ENCODE data around the gene ENPP7. TPM values are rescaled to one million over a fixed set of nuclear protein-coding genes. Genes with fewer than 3 reads are reported as not detected.

Gene ENPP7
- total and polyA plus RNA-seq, 7 experiments from 2014 or later = 0.12 TPM; not detected in 6

DNA sequence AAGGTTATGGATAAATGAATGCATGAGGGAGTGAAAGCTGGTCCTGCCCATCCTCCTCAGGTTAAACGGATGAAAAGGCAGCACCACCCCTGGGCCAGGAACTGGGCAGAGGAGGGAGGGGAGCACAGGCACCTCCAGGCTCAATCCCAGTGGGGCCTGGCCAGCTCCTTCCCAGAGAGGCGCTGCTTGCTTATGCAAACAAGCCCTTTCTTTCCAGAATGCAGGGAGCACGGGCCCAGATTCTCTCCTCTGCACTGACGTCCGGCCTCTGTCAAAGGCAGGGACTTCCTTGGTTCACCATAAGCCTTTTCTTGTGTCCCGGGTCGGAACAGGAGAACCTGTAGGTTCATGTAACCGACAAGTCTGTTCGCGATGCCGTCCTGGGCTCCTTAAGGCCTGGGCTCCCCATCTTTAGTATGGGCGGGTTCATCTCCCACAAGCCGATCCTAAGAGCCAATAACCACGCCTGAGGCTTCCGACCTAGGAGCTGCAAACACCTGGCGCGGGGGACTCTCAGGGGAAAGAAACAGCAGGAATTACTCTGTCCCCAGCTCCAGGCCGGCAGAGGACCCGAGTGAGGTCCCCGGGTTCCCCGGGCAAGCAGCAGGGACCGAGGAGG is 16.3 kb downstream of the ENPP7 start:
- Mint-ChIP-seq H3K36me3 (no peaks in the 10 kb centered on the region), H3K27ac (peak overlapping the region in 2 of 9 donors; percentile 25 to 46), H3K9me3 (no peaks in the 10 kb centered on the region), H3K4me1 (peaks cover 0 to 28% (median 21%) of the 10 kb centered on the region in 7 donors), H3K27me3 (peaks cover 31 to 56% (median 39%) of the 10 kb centered on the region in 5 donors), H3K4me3 (peak overlapping the region in 8 of 10 donors; percentile 21 to 75 (median 39))
- Histone ChIP-seq H3K4me1 (ENCODE audit: control insufficient read depth in 2 of 2, insufficient read depth in 2 of 2, low read length in 2 of 2) (peaks cover 5 to 28% of the 10 kb centered on the region in 2 donors), H3K9me3 (ENCODE audit: control insufficient read depth in 2 of 3, low read length in 3 of 3) (no peaks in the 10 kb centered on the region), H3K36me3 (ENCODE audit: control insufficient read depth in 2 of 3, insufficient read depth in 3 of 3, low read length in 3 of 3) (no peaks in the 10 kb centered on the region), H3K4me3 (ENCODE audit: low read length) (no peak overlapping the region), H3K27me3 (ENCODE audit: control insufficient read depth in 2 of 2, insufficient read depth in 2 of 2, low read length in 2 of 2) (peaks cover 0 to 19% of the 10 kb centered on the region in 2 donors), H3K27ac (ENCODE audit: low read depth, low read length) (no peak overlapping the region)
- intact Hi-C loops (cut with micrococcal nuclease) = loop anchor here (1.0 to 10.0 kb wide), 10 partner anchors 30 to 244 kb away; partner anchors contain the start of genes CBX4 (in 1 of the 2) and CBX8 (in 1 of the 2)
- ChIA-PET POLR2A (interaction anchor here (0.6 kb wide), 1 partner anchor 25 kb away, joined by 6 read pairs; no protein-coding TSS in a partner anchor), CTCF (interaction anchor here (1.4 kb wide), 1 partner anchor 247 kb away, joined by 8 read pairs; no protein-coding TSS in a partner anchor)
- DNase-seq = peak in 1 of 9 donors; percentile 11
- ATAC-seq = no peak

DNA sequence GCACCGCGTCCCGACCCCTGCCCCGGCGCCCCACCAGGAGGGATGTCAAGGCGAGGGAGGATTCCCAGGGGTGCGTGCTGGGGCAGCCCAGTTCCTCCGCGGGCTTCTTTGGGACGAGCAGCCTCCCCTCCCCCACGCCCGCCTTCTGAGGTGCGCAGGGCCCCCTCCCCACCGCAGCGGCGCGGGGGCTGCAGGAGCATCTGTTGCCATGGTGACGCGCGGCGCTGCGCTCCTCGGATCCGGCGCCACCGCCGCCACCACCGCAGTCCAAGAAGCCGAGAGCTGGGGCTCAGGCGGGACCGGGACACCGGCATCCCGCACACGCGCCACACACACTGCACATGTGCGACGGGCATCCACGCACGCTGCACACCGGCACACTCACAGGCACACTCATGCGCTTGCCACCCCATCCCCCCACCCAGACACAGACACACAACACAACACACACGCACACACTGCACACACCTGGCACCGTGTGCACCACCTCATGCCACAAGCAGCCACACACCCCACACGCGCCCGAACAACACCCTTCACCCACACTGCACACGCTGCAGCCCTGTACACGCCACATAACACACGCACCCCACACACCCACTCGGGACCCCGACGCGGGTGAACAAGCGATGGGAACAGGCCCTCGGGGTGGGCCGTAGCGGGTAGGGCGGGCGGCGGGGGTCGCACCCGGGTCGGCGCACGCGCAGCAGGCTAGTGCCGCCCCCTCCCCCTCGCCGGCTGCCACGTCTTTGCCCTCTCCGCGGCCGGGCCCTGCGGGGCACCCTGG is 17.0 kb downstream of the ENPP7 start:
- Mint-ChIP-seq H3K27ac (peak overlapping the region in 2 of 9 donors; percentile 59 to 65), H3K36me3 (no peaks in the 10 kb centered on the region), H3K4me1 (peaks cover 0 to 28% (median 21%) of the 10 kb centered on the region in 7 donors), H3K9me3 (no peaks in the 10 kb centered on the region), H3K4me3 (peak overlapping the region; percentile 39 to 75 (median 61)), H3K27me3 (peaks cover 34 to 61% (median 40%) of the 10 kb centered on the region in 5 donors)
- Histone ChIP-seq H3K4me1 (ENCODE audit: control insufficient read depth in 2 of 2, insufficient read depth in 2 of 2, low read length in 2 of 2) (peaks cover 0 to 25% of the 10 kb centered on the region in 2 donors), H3K36me3 (ENCODE audit: control insufficient read depth in 2 of 3, insufficient read depth in 3 of 3, low read length in 3 of 3) (no peaks in the 10 kb centered on the region), H3K9me3 (ENCODE audit: control insufficient read depth in 2 of 3, low read length in 3 of 3) (no peaks in the 10 kb centered on the region), H3K4me3 (ENCODE audit: low read length) (no peak overlapping the region), H3K27ac (ENCODE audit: low read depth, low read length) (no peak overlapping the region), H3K27me3 (ENCODE audit: control insufficient read depth in 2 of 2, insufficient read depth in 2 of 2, low read length in 2 of 2) (peaks cover 0 to 19% of the 10 kb centered on the region in 2 donors)
- ATAC-seq (no peak), DNase-seq (peak in 2 of 9 donors; percentile 11 to 27)
- POLR2A ChIA-PET = no interaction called here
- CTCF ChIA-PET = no interaction called here
- intact Hi-C loops (cut with micrococcal nuclease) = loop anchor here (2.0 to 10.0 kb wide), 6 partner anchors 29 to 177 kb away; partner anchors contain the start of genes CBX4 (in 1 of the 2) and CBX8 (in 1 of the 2)

DNA sequence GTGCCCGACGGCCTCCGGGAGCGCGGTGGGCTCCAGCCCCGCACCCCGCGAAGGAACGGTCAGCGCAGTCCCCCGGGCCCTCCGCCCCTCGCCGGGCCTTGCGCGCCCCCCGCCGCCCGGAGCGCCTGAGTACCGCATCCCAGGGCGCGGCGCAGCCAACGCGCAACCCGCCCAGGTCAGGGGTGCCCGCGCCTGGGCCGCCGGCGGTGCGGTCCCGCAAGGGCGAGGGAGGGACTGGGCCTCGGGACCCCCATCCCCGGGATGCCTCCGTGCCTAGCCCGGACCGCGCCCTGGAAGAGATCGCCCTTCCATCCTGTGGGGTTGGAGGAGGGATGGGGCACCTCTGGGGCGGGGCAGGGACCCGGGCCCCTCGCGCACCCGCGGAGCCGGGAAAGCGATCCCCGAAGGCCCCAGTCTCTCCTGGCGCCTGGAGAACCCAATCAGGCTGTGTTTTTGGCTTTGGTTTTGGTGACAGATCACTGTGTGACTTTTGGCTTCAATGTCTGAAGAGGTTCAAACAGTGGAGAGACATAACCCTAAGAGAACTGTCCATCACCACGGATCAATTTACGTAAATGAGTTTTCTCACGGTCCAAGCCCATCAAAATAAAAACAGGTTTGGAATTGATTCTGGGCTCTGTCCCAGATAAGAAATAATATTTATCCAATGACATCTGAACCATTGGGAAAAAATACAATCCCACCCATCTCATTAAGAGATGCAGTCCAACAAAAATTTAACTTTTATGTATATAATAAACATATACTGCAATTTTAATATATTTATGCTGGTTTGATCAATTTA is 17.8 kb downstream of the ENPP7 start:
- H3K27ac Mint-ChIP-seq = no peak overlapping the region
- intact Hi-C loops (cut with micrococcal nuclease) = loop anchor here (5.0 to 10.0 kb wide), 3 partner anchors 49 to 176 kb away; partner anchors contain the start of gene CBX8 (in 1 of the 2)
- peaks cover 0 to 25% of the 10 kb centered on the region in 2 donors for H3K4me1 ChIP-seq (ENCODE audit: control insufficient read depth in 2 of 2, insufficient read depth in 2 of 2, low read length in 2 of 2)
- H3K9me3 Mint-ChIP-seq = no peaks in the 10 kb centered on the region
- H3K27me3 Mint-ChIP-seq = peaks cover 34 to 64% (median 41%) of the 10 kb centered on the region in 5 donors
- peaks cover 0 to 19% of the 10 kb centered on the region in 2 donors for H3K27me3 ChIP-seq (ENCODE audit: control insufficient read depth in 2 of 2, insufficient read depth in 2 of 2, low read length in 2 of 2)
- no peaks in the 10 kb centered on the region for H3K9me3 ChIP-seq (ENCODE audit: control insufficient read depth in 2 of 3, low read length in 3 of 3)
- no peak overlapping the region for H3K27ac ChIP-seq (ENCODE audit: low read depth, low read length)
- H3K4me1 Mint-ChIP-seq = peaks cover 0 to 28% (median 21%) of the 10 kb centered on the region in 7 donors
- peak overlapping the region in 1 of 10 donors; percentile 25 for H3K4me3 Mint-ChIP-seq
- no peak for ATAC-seq
- no peak for DNase-seq
- H3K4me3 ChIP-seq (ENCODE audit: low read length) = no peak overlapping the region
- POLR2A ChIA-PET = no interaction called here
- H3K36me3 ChIP-seq (ENCODE audit: control insufficient read depth in 2 of 3, insufficient read depth in 3 of 3, low read length in 3 of 3) = no peaks in the 10 kb centered on the region
- CTCF ChIA-PET = no interaction called here
- H3K36me3 Mint-ChIP-seq = no peaks in the 10 kb centered on the region

DNA sequence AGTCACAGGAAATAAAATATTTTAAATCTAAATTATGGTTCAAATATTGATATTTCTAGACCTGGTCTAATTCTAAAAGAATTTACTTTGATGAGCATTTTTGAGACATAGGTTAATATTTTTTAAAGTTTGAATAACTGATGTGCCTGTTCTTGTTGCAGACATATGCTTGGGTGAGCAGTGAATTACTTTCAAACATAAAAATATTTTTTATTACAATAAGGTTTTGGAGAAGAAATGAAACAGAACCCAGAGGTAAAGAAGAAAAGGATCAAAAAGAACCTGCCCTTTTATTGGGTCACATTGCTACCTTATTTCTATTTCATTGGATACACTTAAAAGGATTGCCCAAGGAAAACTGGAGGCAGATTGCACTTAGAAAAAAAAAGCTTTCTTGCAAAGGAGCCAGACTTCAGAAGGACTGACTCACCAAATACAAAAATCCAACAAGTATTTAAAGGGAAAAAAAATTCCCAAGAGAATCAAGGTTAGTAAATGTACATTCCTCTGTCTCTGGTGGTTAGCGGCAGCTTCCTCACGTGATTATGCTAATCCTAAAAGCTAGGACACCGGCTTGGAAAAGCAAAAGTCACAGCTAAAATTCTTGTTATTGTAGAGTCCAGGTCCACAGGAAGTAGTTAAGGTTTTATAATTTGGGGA is 18.5 kb downstream of the ENPP7 start:
- Mint-ChIP-seq H3K27ac (no peak overlapping the region), H3K9me3 (no peaks in the 10 kb centered on the region), H3K4me3 (no peak overlapping the region), H3K36me3 (no peaks in the 10 kb centered on the region), H3K27me3 (peaks cover 34 to 60% (median 42%) of the 10 kb centered on the region in 5 donors), H3K4me1 (peaks cover 0 to 28% (median 21%) of the 10 kb centered on the region in 7 donors)
- peaks cover 0 to 19% of the 10 kb centered on the region in 2 donors for H3K27me3 ChIP-seq (ENCODE audit: control insufficient read depth in 2 of 2, insufficient read depth in 2 of 2, low read length in 2 of 2)
- H3K9me3 ChIP-seq (ENCODE audit: control insufficient read depth in 2 of 3, low read length in 3 of 3) = no peaks in the 10 kb centered on the region
- CTCF ChIA-PET = interaction anchor here (0.6 kb wide), 1 partner anchor 17 kb away, joined by 3 read pairs; no protein-coding TSS in a partner anchor
- H3K4me1 ChIP-seq (ENCODE audit: control insufficient read depth in 2 of 2, insufficient read depth in 2 of 2, low read length in 2 of 2) = peaks cover 0 to 25% of the 10 kb centered on the region in 2 donors
- intact Hi-C loops (cut with micrococcal nuclease) = loop anchor here (5.0 to 10.0 kb wide), 3 partner anchors 48 to 176 kb away; partner anchors contain the start of gene CBX8 (in 1 of the 2)
- DNase-seq (no peak), ATAC-seq (no peak)
- H3K27ac ChIP-seq (ENCODE audit: low read depth, low read length) = no peak overlapping the region
- H3K4me3 ChIP-seq (ENCODE audit: low read length) = no peak overlapping the region
- H3K36me3 ChIP-seq (ENCODE audit: control insufficient read depth in 2 of 3, insufficient read depth in 3 of 3, low read length in 3 of 3) = no peaks in the 10 kb centered on the region
- POLR2A ChIA-PET = interaction anchor here (0.7 kb wide), 1 partner anchor 93 kb away, joined by 4 read pairs; no protein-coding TSS in a partner anchor

DNA sequence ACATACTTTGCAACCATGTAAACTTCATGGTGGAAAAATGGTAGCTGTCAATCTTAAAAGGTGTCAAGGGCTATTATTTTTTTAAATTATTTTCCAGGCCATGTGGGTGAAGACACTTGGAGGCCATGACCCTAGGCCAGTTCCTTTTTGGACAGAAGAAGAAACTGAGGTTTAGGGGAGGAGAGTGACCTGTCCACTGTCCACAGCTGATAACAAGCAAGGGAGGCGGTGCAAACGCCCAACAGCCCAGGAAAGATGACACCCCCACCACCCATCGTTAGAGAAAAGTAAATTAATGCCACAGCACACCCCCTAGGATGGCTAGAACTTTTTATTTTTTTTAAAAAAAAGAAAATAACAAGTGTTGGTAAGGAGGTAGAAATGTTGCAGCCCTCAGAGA is 19.2 kb downstream of the ENPP7 start:
- POLR2A ChIA-PET = interaction anchor here (0.7 kb wide), 1 partner anchor 92 kb away, joined by 4 read pairs; no protein-coding TSS in a partner anchor
- CTCF ChIA-PET = interaction anchor here (0.6 kb wide), 1 partner anchor 17 kb away, joined by 3 read pairs; no protein-coding TSS in a partner anchor

More for the DNA sequence above, 19.2 kb downstream of the ENPP7 start:
- Histone ChIP-seq H3K9me3 (ENCODE audit: control insufficient read depth in 2 of 3, low read length in 3 of 3) (no peaks in the 10 kb centered on the region), H3K4me1 (ENCODE audit: control insufficient read depth in 2 of 2, insufficient read depth in 2 of 2, low read length in 2 of 2) (peaks cover 0 to 25% of the 10 kb centered on the region in 2 donors), H3K27me3 (ENCODE audit: control insufficient read depth in 2 of 2, insufficient read depth in 2 of 2, low read length in 2 of 2) (peaks cover 0 to 19% of the 10 kb centered on the region in 2 donors), H3K4me3 (ENCODE audit: low read length) (no peak overlapping the region), H3K36me3 (ENCODE audit: control insufficient read depth in 2 of 3, insufficient read depth in 3 of 3, low read length in 3 of 3) (no peaks in the 10 kb centered on the region), H3K27ac (ENCODE audit: low read depth, low read length) (no peak overlapping the region)
- no peak overlapping the region for H3K27ac Mint-ChIP-seq
- no peaks in the 10 kb centered on the region for H3K36me3 Mint-ChIP-seq
- H3K4me1 Mint-ChIP-seq = peaks cover 0 to 27% (median 21%) of the 10 kb centered on the region in 7 donors
- peaks cover 40 to 60% (median 45%) of the 10 kb centered on the region in 5 donors for H3K27me3 Mint-ChIP-seq
- DNase-seq (no peak), ATAC-seq (no peak)
- intact Hi-C loops (cut with micrococcal nuclease) = loop anchor here (5.0 to 10.0 kb wide), 3 partner anchors 47 to 175 kb away; partner anchors contain the start of gene CBX8 (in 1 of the 2)
- H3K4me3 Mint-ChIP-seq = no peak overlapping the region
- H3K9me3 Mint-ChIP-seq = no peaks in the 10 kb centered on the region

All from naive thymus-derived CD4-positive, alpha-beta T cell (primary cell).